Activated T-cell treated with anti-CD3 and anti-CD28 coated beads, Interleukin-2, amount 50 U/mL, for 72 hours (primary cell): Measurements from ENCODE around the gene SLC38A8. TPM values are rescaled to one million over a fixed set of nuclear protein-coding genes. Genes with fewer than 3 reads are reported as not detected.

Source experiments
- ATAC-seq, 2 donors: fragments of 150-1000 bp; cut with Tn5 transposase; replicated peaks in 1 of 2; 2 replicates each; pipeline ENCODE4 v1.10.0; 2021; ENCODE audit warnings: moderate library complexity in 2 of 2, mild to moderate bottlenecking in 1 of 2
- DNase-seq, 2 donors: peaks; one replicate each; pipeline ENCODE4 v3.0.0; 2021 to 2022; ENCODE audit warnings: mixed read lengths in 1 of 2
- H3K27ac Mint-ChIP-seq: one replicate; pipeline ENCODE4 v1.8.0; 2022; ENCODE audit warnings: mild to moderate bottlenecking, moderate library complexity, mixed read lengths
- H3K27me3 Mint-ChIP-seq: one replicate; pipeline ENCODE4 v1.8.0; 2022; ENCODE audit warnings: low read depth, mixed read lengths
- H3K36me3 Mint-ChIP-seq, 2 donors: one replicate each; pipeline ENCODE4 v1.8.0; 2022; ENCODE audit warnings: mixed read lengths in 2 of 2, mild to moderate bottlenecking in 1 of 2; ENCODE audit not compliant: insufficient read depth in 2 of 2
- H3K4me1 Mint-ChIP-seq: one replicate; pipeline ENCODE4 v1.8.0; 2022; ENCODE audit warnings: low read depth, mixed read lengths
- H3K4me3 Mint-ChIP-seq, 2 donors: one replicate each; pipeline ENCODE4 v1.8.0; 2022; ENCODE audit warnings: mild to moderate bottlenecking in 2 of 2, mixed read lengths in 2 of 2, moderate library complexity in 2 of 2
- H3K9me3 Mint-ChIP-seq, 2 donors: one replicate each; pipeline ENCODE4 v1.8.0; 2022; ENCODE audit warnings: mixed read lengths in 2 of 2
- total RNA-seq, 2 donors: library from RNA; stranded (reverse); gene quantifications; one replicate each; pipeline ENCODE4 v1.2.3, GENCODE V29; 2022

SLC38A8 gene
- total RNA-seq, 2 donors from 2014 or later: not detected

DNA sequence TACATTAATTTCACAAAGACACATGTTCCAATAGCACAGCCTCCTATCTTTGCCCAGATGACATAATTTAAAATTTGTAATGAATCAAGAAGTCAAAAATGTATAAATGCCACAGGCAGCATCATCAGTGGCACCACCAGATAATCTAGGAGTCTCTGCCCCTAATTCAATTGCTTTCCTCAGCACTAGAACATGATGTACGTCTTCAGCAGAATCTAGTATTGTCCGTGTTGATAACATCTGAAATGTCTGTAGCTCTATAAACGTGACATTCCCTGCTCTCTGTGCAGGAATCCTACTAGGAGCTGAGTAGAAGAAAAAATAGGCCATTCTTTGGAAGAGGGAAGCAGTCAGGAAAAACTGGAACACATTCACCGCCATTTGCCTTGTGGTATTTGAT is 21.4 kb upstream of the SLC38A8 start:
- H3K9me3 Mint-ChIP-seq: no peaks in the 10 kb centered on the region
- ATAC-seq: no peak
- H3K36me3 Mint-ChIP-seq: peaks cover 0 to 15% of the 10 kb centered on the region in 2 donors
- peak overlapping the region; percentile 38 for H3K27ac Mint-ChIP-seq
- peaks cover 10% of the 10 kb centered on the region for H3K4me1 Mint-ChIP-seq
- H3K4me3 Mint-ChIP-seq: no peak overlapping the region
- DNase-seq: no peak
- H3K27me3 Mint-ChIP-seq: no peaks in the 10 kb centered on the region

GRCh38 chr16:84062734-84063640 is 20.4 kb upstream of the SLC38A8 start:
- Mint-ChIP-seq H3K27me3 (no peaks in the 10 kb centered on the region), H3K9me3 (no peaks in the 10 kb centered on the region), H3K4me3 (no peak overlapping the region), H3K27ac (peak overlapping the region; percentile 38), H3K4me1 (peaks cover 10% of the 10 kb centered on the region), H3K36me3 (peaks cover 0 to 16% of the 10 kb centered on the region in 2 donors)
- peak; percentile 84 for ATAC-seq
- DNase-seq: peak; percentile 69 to 76

- Mint-ChIP-seq H3K27me3 (no peaks in the 10 kb centered on the region), H3K9me3 (no peaks in the 10 kb centered on the region), H3K36me3 (peaks cover 0 to 19% of the 10 kb centered on the region in 2 donors), H3K4me1 (peaks cover 10% of the 10 kb centered on the region), H3K4me3 (no peak overlapping the region), H3K27ac (no peak overlapping the region)
- ATAC-seq (no peak), DNase-seq (no peak)
These were observed 18.7 kb upstream of the SLC38A8 start for GRCh38 chr16:84061236-84061819.

DNA sequence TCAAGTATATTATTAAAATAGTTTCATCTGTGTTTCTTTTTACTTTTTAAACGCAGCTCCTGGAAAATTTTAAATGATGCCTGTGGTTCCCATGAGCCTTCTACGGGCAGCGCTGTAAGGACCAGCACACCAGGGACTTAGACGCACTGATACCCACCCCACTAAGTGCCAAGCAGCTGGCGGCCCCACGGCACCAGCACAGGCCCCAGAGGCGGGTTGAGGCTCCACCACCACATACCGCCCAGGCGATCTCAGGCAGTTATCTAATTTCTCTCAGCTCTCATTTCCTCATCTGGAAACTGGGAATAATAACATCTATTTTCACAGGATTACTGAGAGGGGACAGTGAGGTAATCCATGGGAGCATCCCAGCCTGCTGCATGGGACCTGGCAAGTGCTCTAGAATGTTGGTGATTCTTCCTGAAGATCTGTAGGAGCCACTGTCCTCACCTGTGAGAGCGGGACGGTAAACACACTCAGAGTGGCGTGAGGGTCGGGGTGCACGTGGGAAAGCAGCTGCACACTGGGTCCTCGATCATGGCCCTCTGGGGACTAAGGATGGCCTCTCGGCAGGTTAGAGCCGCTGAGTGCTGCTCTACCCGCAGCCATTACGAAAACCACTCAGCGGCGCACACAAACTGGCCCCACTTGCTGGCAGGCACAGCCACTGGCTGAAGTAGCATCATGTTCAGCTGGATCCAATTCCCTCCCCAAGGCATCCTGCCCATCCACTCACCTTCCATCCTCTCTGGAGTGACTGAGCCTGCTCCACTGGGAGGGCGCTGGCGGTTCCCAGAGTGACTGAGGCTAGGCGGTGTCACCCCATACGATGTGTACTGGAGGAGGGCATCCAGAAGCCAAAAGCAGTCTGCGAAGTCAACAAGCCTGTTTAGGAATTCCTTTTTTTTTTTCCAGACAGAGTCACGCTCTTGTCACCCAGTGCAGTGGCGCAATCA is 17.6 kb upstream of the SLC38A8 start:
- Mint-ChIP-seq H3K4me3 (no peak overlapping the region), H3K4me1 (peaks cover 10% of the 10 kb centered on the region), H3K27me3 (no peaks in the 10 kb centered on the region), H3K27ac (no peak overlapping the region), H3K36me3 (peaks cover 0 to 16% of the 10 kb centered on the region in 2 donors), H3K9me3 (no peaks in the 10 kb centered on the region)
- ATAC-seq (no peak), DNase-seq (no peak)

GRCh38 chr16:84059111-84059510 is 16.5 kb upstream of the SLC38A8 start:
- ATAC-seq (no peak), DNase-seq (no peak)
- peaks cover 10% of the 10 kb centered on the region for H3K4me1 Mint-ChIP-seq
- peaks cover 0 to 16% of the 10 kb centered on the region in 2 donors for H3K36me3 Mint-ChIP-seq
- H3K27me3 Mint-ChIP-seq: no peaks in the 10 kb centered on the region
- no peak overlapping the region for H3K27ac Mint-ChIP-seq
- no peak overlapping the region for H3K4me3 Mint-ChIP-seq
- H3K9me3 Mint-ChIP-seq: no peaks in the 10 kb centered on the region

DNA sequence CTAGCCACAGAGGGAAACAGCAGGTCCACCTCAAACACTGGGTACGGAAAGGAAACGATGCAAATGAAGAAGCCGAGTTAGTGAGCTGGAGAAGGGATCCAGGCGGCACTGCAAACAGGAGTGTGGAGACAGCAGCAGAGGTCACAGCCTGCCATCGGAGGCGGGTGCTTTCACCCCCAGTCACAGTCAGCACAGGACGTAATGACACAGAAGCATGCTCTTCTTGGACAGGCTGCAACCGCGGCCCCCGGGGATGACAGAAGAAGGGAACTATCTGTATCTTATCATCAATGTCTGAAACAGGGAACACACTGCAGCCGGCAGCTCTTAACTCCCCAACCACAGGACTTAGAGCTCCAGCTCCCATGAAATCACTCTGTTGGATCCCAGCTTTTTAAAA is 16.1 kb upstream of the SLC38A8 start:
- Mint-ChIP-seq H3K36me3 (peaks cover 0 to 16% of the 10 kb centered on the region in 2 donors), H3K9me3 (no peaks in the 10 kb centered on the region), H3K4me3 (no peak overlapping the region), H3K27me3 (no peaks in the 10 kb centered on the region), H3K27ac (no peak overlapping the region), H3K4me1 (peaks cover 8% of the 10 kb centered on the region)
- DNase-seq (no peak), ATAC-seq (no peak)

- H3K27ac Mint-ChIP-seq: no peak overlapping the region
- no peak overlapping the region for H3K4me3 Mint-ChIP-seq
- no peak for ATAC-seq
- peaks cover 4% of the 10 kb centered on the region for H3K4me1 Mint-ChIP-seq
- no peaks in the 10 kb centered on the region for H3K9me3 Mint-ChIP-seq
- no peak for DNase-seq
- H3K27me3 Mint-ChIP-seq: no peaks in the 10 kb centered on the region
- H3K36me3 Mint-ChIP-seq: peaks cover 0 to 11% of the 10 kb centered on the region in 2 donors
These were observed 15.6 kb upstream of the SLC38A8 start for GRCh38 chr16:84058211-84058610.

DNA sequence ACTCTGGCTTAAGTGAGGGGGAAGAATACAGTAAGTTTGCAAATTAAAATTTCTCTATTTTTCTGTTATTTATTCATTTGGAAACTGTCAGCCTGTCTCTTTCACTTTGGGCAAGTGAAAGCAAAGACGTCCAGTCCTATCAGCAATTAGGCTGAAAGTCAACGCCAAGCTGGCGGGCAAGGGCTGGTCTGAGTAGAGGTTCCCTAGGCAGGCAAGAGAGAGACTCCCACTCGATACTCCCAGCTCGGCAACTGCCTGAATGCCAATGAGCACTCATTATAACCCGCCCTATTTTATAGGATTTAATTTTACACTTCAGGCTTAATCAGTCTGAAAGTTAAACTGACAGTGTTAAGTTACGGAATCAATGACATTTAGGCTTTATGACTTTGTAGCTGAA is 14.3 kb upstream of the SLC38A8 start:
- H3K36me3 Mint-ChIP-seq: peaks cover 0 to 8% of the 10 kb centered on the region in 2 donors
- H3K27ac Mint-ChIP-seq: no peak overlapping the region
- H3K9me3 Mint-ChIP-seq: no peaks in the 10 kb centered on the region
- H3K27me3 Mint-ChIP-seq: no peaks in the 10 kb centered on the region
- ATAC-seq (no peak), DNase-seq (no peak)
- no peak overlapping the region for H3K4me3 Mint-ChIP-seq
- H3K4me1 Mint-ChIP-seq: no peaks in the 10 kb centered on the region

GRCh38 chr16:84055801-84056634 is 13.4 kb upstream of the SLC38A8 start:
- H3K36me3 Mint-ChIP-seq: peaks cover 0 to 8% of the 10 kb centered on the region in 2 donors
- no peak overlapping the region for H3K27ac Mint-ChIP-seq
- no peaks in the 10 kb centered on the region for H3K9me3 Mint-ChIP-seq
- DNase-seq: no peak
- no peaks in the 10 kb centered on the region for H3K4me1 Mint-ChIP-seq
- H3K4me3 Mint-ChIP-seq: no peak overlapping the region
- no peak for ATAC-seq
- no peaks in the 10 kb centered on the region for H3K27me3 Mint-ChIP-seq

GRCh38 chr16:84055366-84055765 is 12.8 kb upstream of the SLC38A8 start:
- Mint-ChIP-seq H3K27ac (no peak overlapping the region), H3K36me3 (peaks cover 0 to 8% of the 10 kb centered on the region in 2 donors), H3K4me3 (no peak overlapping the region), H3K27me3 (no peaks in the 10 kb centered on the region), H3K9me3 (no peaks in the 10 kb centered on the region), H3K4me1 (no peaks in the 10 kb centered on the region)
- DNase-seq (no peak), ATAC-seq (no peak)

- Mint-ChIP-seq H3K4me3 (no peak overlapping the region), H3K36me3 (peaks cover 0 to 8% of the 10 kb centered on the region in 2 donors), H3K27me3 (no peaks in the 10 kb centered on the region), H3K4me1 (no peaks in the 10 kb centered on the region), H3K27ac (no peak overlapping the region), H3K9me3 (no peaks in the 10 kb centered on the region)
- no peak for ATAC-seq
- no peak for DNase-seq
These were observed 12.3 kb upstream of the SLC38A8 start for GRCh38 chr16:84054916-84055315.

GRCh38 chr16:84054271-84054670 is 11.7 kb upstream of the SLC38A8 start:
- DNase-seq (no peak), ATAC-seq (no peak)
- H3K4me1 Mint-ChIP-seq: no peaks in the 10 kb centered on the region
- H3K9me3 Mint-ChIP-seq: no peaks in the 10 kb centered on the region
- no peak overlapping the region for H3K27ac Mint-ChIP-seq
- peaks cover 0 to 6% of the 10 kb centered on the region in 2 donors for H3K36me3 Mint-ChIP-seq
- H3K4me3 Mint-ChIP-seq: no peak overlapping the region
- no peaks in the 10 kb centered on the region for H3K27me3 Mint-ChIP-seq
